Measurements from ENCODE around the gene LMF1. TPM values are rescaled to one million over a fixed set of nuclear protein-coding genes. Genes with fewer than 3 reads are reported as not detected.

The LMF1 gene
- total RNA-seq, 1 donor = 29.4 TPM

DNA sequence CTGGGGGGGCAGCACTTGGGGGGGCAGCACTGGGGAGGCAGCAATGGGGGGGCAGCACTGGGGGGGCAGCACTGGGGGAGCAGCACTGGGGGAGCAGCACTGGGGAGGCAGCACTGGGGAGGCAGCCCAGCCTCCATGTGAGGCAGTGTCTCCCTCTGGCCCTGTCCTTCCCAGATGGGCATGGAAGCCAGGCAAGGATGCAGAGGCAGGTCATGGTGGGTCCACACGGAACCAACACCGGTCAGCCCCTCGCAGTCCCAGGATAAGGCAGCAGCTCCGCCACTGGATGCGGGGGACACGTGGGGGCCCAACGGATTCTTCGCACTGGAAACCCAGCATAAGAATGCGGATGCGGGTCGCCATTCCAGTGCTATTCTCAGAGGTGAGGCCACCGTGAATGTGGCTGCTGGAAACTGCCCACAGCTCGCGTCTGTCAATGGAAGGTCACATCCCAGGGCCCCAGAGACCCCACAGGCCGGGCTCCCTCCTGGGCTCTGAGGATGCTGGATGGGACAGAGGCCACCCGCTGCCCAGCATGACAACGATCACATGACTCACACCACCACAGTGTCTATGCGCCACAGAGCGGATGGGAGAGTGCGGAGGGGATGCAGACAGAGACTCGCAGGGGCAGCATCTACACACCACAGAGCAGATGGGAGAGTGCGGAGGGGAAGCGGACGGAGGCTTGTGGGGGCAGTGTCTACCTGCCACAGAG lies 59.0 kb downstream of the LMF1 start:
- TF ChIP-seq, protein P1, sequence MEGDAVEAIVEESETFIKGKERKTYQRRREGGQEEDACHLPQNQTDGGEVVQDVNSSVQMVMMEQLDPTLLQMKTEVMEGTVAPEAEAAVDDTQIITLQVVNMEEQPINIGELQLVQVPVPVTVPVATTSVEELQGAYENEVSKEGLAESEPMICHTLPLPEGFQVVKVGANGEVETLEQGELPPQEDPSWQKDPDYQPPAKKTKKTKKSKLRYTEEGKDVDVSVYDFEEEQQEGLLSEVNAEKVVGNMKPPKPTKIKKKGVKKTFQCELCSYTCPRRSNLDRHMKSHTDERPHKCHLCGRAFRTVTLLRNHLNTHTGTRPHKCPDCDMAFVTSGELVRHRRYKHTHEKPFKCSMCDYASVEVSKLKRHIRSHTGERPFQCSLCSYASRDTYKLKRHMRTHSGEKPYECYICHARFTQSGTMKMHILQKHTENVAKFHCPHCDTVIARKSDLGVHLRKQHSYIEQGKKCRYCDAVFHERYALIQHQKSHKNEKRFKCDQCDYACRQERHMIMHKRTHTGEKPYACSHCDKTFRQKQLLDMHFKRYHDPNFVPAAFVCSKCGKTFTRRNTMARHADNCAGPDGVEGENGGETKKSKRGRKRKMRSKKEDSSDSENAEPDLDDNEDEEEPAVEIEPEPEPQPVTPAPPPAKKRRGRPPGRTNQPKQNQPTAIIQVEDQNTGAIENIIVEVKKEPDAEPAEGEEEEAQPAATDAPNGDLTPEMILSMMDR (IDR thresholded peaks at IDR 0.05; ENCODE audit: insufficient read depth, low read length) = no peak
- no peak overlapping the region for H3K4me3 ChIP-seq (ENCODE audit: low read depth, low read length)
- no peak for DNase-seq (ENCODE audit: low read depth)

DNA sequence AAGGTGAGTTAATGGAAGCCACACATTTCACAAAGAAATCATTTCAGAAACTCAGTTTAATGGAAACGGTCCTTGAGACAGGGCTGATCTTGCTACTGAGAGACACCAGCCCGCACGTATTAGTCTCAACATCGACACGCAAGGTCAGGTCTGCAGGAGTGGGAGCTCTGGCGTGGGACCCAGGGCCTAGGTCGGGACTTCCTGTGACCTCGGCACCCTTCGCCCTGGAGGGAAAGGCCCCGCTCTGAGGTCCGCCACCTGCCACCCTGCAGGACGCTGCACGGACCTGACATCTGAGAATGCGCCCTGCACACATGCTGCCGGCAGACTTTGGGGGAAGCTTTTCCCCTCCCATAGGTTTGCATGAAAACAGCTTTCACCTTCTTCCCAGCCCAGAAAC lies 59.7 kb downstream of the LMF1 start:
- TF ChIP-seq, protein P1 (IDR thresholded peaks at IDR 0.05; ENCODE audit: insufficient read depth, low read length) = no peak
- no peak for DNase-seq (ENCODE audit: low read depth)
- H3K4me3 ChIP-seq (ENCODE audit: low read depth, low read length) = no peak overlapping the region

DNA sequence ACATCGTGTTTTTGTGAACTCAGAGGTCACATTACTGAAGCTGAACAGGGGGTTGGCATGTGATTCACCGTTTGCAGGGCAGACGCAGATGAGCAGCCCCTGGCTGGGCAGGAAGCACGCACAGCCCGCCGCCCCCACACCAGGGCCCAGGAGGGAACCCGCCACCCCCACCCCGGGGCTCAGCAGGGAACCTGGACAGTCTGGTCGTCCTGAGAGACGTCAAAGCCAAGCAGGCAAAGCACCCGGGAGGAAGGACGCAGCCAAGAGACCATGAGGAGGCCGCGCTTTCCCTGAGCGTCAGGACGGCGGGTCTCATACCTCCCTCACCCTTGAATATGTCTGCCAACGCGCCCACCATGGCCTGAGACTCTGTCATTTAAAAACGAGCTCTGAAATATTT lies 60.6 kb downstream of the LMF1 start:
- H3K4me3 ChIP-seq (ENCODE audit: low read depth, low read length) = no peak overlapping the region
- no peak for DNase-seq (ENCODE audit: low read depth)
- TF ChIP-seq, protein P1 (IDR thresholded peaks at IDR 0.05; ENCODE audit: insufficient read depth, low read length) = no peak

DNA sequence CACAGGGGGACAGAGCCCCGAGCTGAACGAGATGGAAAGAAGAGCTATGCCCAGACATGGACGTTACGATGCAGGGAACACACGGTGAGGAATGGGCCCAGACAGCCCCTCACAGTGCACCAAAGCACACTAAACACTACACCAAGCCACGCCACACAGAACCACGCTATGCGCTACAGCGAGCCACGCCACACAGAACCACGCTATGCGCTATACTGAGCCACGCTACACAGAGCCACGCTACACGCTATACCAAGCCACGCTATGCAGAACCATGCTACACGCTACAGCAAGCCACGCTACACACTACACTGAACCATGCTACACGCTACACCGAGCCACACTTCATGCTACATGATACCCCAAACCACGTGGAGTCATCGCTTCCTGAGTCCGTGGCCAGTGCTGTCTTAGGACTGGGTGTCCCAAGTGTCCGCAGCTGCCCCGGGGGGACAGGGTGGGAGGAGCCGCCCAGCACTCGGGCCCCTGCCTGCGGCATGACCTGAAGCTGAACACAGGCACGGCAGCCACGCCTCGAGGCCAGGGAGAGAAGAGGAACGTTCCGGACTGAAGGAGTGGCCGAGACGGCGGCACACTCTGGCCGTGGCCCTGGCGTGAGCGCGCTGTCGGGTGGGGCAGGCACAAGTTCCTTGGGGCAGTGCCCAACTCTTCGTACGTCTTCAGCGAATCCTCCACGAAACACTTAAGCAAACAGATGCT lies 61.3 kb downstream of the LMF1 start:
- no peak for DNase-seq (ENCODE audit: low read depth)
- TF ChIP-seq, protein P1 (IDR thresholded peaks at IDR 0.05; ENCODE audit: insufficient read depth, low read length) = no peak
- H3K4me3 ChIP-seq (ENCODE audit: low read depth, low read length) = no peak overlapping the region

DNA sequence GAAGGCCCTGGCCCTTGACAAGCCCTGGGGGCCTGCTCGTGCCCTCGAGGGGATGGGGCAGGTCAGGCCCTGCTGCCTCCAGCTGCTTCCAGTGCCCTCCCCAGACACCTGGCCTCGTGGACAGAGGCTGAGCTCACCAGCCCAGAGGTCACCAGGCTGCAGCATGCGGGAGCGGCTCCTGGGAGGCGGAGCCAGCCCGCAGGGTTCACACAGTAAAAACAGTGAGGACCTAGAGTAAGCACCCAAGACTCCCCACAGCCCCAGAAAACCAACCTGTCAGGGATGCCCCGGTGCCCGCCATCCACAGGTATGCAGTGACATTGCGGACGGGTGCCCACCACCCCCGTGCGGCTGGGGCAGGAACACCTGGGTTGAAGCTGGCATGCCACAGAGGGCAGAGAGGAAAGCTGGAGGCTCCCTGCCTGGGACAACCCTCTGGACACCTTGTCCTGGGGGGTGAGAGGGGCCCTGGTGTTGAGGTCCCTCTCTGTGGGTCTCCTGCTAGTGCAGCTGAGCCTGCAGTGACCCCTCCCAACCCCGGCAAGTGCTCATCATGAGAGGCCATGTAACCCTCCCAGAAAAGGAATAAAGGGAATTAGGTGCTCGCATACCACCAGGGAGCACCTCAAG lies 62.1 kb downstream of the LMF1 start:
- H3K4me3 ChIP-seq (ENCODE audit: low read depth, low read length) = no peak overlapping the region
- DNase-seq (ENCODE audit: low read depth) = no peak
- TF ChIP-seq, protein P1 (IDR thresholded peaks at IDR 0.05; ENCODE audit: insufficient read depth, low read length) = no peak

DNA sequence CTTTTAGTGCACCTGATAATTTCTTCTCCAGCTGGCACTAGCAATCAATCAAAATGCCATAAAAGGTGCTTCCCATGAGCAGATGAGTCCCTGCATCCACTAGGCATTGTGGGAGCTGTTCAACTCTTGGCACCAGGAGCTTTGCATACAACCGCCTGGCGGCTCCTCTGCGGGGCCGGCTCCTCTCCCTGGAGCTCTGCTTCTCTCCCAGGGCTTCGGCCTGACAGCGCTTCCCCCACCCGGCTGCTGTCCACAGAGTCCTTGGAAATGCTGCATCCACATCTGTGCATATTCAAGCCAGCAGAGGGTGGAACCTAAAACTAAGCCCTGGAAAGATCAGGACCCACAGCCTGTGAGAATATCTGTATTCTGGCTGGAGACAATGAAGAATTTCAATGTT lies 62.9 kb downstream of the LMF1 start:
- no peak overlapping the region for H3K4me3 ChIP-seq (ENCODE audit: low read depth, low read length)
- TF ChIP-seq, protein P1 (IDR thresholded peaks at IDR 0.05; ENCODE audit: insufficient read depth, low read length) = no peak

More for the DNA sequence above, 62.9 kb downstream of the LMF1 start:
- DNase-seq (ENCODE audit: low read depth) = no peak
